Cerebellar cortex (tissue), 1 donor: ENCODE measurements around the gene CNOT1.
A peak's percentile ranks its signal among the peaks of the same experiment; 100 is the strongest.
"Not testable (repeated sequence)": the region's sequence is repeated elsewhere in the genome, so short reads cannot be mapped to it uniquely, and the experiment has no call there.

Experiments used
- DNase-seq: peaks from one replicate; pipeline ENCODE4 v3.0.0-alpha.2; 2015; ENCODE audit warnings: low spot score

Gene CNOT1

DNA sequence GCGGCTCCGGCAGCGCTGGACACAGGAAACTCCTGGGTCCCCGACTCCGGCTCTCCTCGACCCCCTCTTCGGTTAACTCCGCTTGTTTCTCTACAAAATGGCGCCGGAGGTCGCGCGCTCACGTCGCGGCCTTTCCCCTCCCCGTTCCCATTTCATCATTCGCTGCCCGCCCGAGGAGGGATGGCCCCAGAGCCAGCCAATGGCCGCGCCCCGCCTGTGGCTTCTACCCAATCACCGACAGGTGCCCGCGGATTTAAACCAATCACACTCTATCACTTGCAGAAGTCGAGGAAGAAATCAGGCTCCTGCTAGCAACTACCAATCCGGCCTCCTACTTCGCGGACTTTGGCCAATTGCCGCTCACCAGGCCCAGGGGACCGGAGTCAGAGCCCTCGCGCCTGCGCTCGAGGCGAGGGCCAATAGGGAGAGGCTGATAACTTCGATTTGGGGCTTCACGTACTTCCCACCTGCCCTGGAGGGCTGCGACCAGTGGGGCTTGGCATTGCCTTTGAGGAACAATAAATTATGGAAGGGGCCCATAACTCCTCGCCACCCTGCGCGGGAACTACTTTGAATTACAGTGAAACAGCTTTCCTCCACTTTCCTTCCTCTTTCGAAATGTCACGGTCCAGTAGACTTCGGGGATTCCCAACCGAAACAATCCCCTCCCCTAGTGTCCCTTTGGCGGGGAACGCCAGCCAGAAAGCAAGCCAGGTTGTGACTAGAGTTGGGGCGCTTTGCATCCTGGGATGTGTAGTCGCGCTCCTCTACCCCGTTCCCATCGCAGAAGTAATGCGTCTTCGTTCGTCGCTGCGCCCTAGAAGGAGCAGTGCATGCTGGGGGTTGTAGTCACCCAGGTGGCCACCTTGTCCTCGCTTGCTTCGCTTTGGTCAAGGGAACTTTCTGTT, at the start of gene CNOT1:
TSS of gene CNOT1 (minus strand) at position 94 of the 908 bp plus-strand sequence. CDS start 30,489 bp downstream, outside the sequence.
- DNase-seq, result peak; percentile 99

DNA sequence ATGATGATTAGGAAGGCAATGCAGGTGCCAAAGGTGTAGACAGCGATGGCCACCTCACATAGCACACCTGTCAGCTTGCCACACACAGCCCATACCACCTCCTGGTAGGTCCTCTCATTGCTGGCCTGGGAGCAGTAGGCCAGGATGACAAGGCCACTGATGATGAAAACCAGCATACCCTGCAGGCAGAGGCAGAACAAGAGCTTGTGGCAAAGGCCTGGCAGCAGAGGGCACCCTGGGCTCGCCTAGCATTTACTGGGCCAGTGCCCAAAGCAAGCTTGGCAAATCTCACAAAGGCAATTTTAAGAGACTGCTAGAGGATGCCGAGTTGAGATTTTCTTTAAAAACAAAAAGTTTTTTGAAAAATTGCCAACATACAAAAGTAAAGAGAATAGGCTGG, 49.1 kb upstream of the CNOT1 start:
- peak; percentile 57 for DNase-seq

DNA sequence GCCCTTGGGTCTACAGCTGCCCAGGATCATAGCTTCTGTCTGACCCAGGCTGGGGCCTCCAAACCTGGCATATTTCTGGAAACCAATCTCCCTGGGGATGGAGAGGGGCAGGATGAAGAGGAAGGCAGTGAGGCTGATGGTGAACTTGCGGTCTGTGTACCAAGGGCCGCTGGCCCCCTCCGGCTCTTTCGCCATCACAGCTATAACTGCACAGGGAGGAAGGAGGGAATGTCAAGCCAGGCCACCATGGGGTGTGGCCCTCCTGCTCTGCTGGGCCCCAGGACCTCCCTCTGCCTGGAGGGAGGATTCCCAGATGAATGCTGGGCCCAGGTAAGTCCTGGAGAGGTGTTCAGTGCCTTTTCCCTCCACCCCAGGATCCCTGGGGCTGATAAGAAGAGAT, 48.6 kb upstream of the CNOT1 start:
- no peak for DNase-seq

DNA sequence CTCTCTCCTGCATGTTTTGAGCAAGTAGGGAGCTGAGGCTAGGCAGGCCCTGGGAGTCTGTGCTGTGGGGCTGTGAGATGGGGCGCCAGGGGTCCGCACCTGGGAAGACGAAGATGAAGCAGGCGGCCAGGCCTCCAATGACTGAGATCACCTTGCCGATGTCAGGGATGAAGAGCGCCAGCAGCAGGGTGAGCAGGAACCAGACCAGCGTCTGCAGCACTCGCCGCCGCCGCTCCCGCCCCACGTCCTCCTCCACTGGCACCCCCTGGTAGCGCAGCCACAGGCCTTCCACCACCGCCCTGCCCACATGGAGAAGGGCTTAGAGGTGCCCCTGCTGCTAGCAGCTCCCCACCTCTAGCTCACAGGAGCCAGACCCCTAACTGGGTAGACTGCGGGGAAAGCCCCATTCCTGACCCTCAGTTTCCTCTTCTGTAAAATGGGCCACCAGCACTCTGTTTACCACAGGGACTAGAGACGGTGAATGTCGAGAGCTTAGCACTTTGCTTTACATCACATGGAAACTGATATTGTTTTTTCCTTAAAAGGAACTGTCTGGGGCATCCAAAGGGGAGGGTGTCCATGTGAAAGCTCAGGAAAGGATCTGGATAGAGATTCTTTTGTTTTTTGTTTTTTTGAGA, 41.4 kb upstream of the CNOT1 start:
- DNase-seq, result no peak

DNA sequence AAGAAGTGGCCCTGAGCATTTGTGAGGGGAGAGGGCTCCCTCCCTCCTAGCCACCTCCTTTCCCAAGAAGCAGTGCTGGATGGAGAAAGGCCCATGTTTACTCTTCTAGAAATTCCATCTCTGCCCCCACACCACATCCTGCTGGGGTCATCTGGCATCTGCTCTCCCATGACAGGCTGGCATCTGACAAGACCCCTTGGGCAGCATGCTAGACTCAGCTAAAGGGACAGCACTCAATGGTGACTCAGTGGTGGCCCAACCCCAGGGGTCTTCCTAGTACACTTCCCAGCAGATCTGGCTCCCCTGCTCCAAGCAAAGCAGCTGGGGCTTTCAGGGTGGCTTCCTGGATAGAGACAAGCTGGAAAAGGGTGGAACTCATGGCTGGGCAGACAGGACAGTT, 40.6 kb upstream of the CNOT1 start:
- no peak for DNase-seq

DNA sequence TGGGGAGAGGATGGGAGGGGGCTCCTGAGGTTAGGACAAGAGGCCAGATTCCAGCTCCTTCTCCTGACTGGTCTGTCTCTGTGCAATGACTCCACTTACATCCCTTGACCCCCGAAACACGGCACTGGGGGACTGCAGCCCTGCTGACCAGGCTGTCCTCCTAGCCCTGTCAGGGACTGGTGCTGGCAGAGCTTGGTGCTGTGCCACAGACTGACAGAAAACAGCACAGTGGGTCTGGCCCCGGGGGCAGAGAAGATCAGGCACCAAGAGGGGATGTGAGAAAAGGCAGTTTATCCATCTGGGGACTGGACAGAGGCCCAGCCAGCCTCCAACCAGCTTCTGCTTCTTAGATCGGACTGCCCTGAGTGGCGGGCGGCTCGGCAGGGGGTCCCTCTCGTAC, 35.6 kb upstream of the CNOT1 start:
- no peak for DNase-seq

DNA sequence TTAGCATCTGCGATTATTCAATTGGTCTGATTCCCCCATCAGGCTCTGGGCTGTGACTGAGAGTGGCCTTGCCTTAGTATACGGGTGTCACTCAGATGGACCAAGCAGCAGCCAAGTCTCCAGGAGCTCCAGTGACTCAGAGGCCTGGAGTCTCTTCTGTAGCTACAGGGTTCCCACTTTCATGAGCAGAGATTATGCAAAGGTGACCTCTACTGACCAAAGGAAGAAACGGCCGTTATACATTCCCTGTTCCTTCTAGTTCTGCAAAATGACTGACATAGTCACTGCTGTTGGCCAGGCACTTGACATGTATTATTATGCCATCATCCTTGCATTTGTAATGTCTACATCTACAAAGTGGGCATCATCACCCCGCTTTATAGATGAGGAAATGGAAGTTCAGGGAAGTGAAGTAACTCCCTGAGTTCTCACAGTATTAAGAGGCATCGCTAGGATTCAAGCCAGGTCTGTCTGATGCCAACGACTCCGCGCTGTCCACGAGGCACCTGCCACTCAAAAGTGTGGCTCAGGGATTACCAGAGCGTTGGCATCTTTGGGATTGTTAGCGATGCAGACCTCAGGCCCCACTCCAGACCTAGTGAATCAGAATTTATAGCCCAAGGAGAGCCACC, 31.7 kb upstream of the CNOT1 start:
- peak; percentile 92 for DNase-seq

DNA sequence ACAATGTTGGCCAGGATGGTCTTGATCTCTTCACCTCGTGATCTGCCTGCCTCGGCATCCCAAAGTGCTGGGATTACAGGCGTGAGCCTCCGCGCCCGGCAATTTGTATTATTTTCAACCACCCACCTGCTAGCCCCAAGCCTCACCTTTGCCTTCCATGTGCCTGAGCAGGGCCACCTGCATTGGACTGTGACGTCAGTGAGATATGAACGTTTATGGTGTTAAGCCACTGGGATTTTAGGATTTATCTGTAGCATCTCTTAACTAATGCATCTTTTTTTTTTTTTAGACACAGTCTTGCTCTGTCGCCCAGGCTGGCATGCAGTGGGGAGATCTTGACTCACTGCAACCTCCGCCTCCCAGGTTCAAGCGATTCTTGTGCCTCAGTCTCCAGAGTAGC, 30.3 kb upstream of the CNOT1 start:
- DNase-seq, result not testable (repeated sequence)

DNA sequence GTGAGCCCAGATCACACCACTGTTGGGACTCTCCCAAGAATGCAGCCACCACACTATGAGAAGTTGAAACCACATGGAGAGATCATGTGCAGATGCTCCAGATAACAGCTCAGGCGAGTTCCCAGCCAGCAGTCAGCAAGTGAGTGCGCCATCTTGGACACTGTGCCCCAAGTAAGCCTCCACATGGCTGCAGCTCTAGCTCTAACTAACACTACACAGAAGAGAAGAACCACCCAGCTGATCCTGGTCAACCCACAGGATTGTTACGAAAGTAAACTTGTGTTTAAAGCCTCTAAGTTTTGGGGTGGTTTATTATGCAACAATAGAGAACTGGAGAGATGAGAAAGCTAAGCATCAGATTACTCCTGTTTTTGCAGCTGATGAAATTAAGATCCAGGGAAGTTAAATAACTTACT, 29.2 kb upstream of the CNOT1 start:
- DNase-seq, result no peak

DNA sequence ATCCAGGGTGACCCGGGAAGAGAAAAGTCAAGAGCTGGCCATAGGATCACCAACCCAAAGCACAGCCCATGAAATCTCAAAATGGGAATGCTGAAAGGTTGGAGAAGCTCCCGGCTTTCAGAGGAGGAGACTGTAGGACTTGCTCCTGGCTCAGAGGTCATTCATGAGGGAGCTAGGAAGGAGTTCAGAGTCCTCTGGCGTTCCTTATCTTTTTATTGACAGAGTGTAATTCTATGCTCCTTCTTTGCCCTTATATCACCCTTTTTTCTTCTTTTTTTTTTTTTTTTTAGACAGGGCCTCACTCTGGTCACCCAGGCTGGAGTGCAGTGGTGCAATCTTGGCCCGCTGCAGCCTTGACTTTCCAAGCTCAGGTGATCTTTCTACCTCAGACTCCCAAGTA, 27.3 kb upstream of the CNOT1 start:
- DNase-seq, result no peak

DNA sequence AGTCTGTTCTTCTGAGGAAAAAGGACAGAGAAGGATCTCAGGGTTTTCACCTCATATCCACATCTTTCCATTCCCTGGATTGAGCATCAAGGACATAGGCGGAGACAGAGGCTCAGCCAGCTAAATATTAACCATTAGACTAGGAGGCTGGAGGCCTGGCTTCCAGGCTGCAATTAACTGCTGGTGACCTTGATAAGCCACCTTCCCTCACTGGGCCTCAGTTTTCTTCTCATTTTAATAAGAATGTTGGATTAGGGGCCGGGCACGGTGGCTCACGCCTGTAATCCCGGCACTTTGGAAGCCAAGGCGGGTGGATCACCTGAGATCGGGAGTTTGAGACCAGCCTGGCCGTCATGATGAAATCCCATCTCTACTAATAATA, 25.6 kb upstream of the CNOT1 start:
- DNase-seq, result no peak

DNA sequence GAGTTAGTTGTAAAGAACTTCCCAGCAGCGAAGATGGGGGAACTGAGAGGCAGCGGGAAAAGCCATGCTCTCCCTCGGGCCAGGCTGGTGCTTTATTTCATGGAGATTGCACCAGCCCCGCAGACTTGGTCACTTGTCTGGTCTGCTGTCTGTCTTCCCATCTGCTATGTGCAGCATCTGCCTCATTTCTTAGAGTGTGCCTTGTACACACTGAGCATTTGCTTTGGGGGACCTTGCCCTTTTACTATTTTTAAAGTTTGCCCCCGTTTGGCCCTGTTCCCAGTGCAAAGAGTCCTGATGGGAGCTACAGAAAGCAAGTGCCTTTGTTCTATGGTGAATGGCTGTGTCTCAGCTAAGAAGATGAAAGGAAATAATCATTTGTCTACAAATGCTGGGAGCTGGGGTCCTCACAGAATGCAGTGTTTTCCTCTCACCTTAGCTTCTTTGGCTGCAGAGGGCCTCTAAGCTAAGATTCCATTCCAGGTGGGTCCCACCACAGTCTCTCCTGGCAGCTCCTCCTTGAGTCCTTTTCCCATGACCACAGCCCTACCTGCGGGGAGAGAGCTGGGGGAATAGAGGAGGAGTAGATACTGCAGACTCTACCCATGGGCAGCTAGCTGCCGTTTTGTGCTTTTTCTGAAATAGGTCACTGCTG, 25.1 kb upstream of the CNOT1 start:
- no peak for DNase-seq

DNA sequence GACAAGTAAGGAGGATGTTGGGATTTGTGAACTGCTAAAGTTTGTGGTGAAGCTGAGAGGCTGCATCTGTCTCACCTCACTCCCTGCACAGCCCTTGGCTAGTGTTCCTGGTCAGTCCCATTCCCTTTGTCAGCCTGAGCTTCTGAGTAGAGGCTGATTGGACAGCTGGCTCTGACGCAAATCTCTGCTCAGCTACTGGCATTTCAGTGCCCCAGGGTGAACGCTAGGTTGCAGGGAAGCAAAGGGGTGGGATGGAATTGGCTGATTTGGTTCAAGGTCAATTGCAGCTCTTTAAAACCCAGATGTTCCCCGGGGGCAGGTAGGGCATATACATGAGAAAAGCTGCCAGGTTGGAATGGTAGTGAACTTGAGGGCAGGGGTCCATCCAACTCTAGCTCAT, 23.1 kb upstream of the CNOT1 start:
- no peak for DNase-seq

DNA sequence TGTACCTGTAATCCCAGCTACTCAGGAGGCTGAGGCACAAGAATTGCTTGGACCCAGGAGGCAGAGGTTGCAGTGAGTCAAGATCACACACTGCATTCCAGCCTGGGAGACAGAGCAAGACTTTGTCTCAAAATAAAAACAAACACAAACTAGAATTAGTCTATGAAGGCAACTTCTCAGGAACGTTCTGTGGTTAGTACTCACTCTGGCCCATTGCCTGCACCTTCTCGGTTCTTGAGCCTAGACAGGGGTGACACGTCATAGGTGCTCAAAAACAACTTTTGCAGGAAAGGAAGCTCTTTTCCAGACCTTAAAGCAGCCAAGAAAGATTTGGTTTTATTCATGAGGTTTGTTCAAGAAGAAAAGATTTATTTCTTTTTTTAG, 22.3 kb upstream of the CNOT1 start:
- DNase-seq, result no peak

DNA sequence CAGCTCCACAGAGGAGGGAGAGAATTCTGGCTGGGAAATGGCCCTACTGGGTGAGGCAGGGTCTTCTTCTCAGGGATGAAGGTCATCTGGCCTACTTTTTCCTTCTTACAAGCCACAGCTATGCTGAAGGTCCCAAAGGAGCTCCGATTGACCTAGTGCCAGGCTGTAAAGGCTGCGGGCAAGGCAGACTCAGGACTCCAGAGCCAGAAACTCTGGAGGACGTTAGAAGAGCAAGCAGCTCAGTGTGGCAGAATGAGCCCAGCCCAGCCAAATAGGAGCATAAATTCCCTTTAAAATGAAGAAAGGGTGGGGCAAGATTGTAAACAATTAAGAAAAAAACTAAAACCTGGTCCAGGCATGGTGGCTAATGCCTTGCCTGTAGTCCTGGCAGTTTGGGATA, 20.1 kb upstream of the CNOT1 start:
- DNase-seq, result no peak

DNA sequence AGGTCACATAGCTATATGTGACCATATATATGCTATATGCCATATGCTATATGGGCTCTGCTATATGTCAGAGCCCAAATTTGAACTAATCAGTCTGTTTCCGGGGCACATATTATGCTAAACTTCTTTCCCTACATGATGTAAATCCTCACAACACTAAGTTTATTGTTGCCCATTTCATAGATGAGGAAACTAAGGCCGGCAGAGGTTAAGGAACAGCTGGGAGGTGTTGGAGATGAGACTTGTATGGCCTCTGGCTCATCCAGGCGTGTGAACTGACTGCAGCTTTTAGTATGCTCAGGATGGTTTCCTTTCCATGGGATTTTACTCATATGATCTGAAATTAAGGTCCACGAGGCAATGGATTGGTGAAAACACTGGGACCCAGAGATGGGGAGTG, 17.5 kb upstream of the CNOT1 start:
- DNase-seq, result no peak

DNA sequence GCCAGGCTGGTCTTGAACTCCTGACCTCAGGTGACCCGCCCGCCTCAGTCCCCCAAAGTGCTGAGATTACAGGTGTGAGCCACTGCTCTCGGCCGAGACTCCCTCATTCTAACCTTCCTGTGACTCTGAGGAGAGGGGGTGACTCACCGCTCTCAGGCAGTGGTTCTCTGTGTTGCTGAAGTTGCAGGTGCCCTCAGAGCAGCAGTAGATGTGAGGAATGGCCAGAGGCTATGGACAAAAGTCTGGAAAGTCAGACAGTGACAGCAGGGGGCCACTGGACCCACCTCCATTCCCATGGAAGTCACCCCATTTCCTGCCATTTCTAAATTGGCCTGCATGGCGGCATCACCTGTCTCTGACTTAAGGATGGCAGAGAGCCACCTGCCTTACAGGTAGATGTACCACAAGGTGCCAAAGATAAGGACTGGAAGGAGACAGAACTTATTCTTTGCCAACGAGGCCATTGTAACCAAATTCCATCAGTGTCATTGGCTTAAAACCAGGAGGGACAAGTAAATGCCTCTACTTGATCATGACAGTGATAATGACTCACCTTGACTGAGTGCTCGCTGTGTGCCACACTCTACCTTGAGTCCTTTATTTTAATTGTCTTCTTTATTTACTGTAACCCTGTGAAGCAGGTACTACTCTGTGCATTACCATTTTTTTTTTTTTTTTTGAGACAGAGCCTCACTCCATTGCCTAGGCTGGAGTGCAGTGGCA, 15.3 kb upstream of the CNOT1 start:
- DNase-seq, result no peak

DNA sequence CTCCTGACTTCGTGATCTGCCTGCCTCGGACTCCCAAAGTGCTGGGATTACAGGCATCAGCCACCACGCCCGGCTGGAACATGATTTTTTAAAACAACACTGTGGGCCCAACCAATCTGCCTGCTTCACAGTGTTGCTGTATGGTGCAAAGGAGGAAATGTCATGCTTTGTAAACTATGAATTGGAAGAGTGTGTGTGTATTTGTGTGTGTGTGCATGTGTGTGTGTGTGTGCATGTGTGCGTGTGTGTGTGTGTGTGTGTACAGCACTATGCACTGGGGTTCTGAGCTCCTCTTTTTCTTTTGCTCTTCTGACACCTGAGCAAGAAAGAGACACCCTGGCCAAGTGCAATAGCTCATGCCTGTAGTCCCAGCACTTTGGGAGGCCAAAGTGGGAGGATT, 14.5 kb upstream of the CNOT1 start:
- DNase-seq, result no peak

DNA sequence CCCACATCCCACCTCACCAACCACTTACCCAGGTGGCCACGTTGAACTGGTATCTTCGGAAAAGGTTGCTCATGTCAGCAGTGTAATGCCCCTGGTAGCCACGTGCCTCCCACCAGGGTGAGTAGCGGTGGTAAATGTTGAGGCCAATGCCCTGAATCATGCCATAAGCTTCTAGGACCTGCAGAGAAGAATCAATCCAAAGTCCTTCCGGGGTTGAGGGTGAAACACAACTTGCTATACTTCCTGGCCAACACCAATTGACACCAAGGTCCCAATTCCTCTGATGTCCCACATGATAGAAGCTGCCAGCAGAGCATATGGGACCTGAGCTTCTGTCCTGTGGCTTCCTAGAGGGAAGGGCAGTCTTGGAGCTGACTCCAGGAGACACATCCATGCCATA, 11.3 kb upstream of the CNOT1 start:
- DNase-seq, result no peak

DNA sequence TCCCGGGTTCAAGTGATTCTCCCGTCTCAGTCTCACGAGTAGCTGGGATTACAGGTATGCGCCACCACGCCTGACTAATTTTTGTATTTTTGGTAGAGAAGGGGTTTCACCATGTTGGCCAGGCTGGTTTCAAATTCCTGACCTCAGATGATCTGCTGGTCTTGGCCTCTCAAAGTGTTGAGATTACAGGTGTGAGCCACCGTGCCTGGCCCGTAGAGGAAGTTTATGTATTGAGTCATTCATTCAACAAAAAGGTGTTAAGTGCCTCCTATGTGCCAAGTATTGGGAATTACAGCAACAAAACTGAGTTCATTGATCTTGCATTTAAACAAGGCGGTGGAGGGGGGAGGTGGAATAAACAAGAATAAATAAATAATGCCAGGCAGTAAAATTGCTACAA, 10.2 kb upstream of the CNOT1 start:
- no peak for DNase-seq

DNA sequence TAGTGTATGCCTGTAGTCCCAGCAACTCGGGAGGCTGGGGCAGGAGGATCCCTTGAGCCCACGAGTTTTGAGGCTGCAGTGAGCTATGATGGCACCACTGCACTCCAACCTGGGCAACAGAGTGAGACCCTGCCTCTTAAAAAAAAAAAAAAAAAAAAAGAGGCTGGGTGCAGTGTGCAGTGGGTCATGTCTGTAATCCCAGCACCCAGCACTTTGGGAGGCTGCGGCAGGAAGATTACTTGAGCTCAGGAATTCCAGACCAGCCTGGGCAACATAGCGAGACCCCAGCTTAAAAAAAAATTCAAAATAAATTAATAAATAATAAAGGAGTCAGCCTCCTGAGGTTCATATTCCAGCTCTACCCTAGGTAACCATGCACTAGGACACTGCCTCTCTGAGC, 9.6 kb upstream of the CNOT1 start:
- no peak for DNase-seq
